GM12872 (cell line): ENCODE results near the gene TFAP2D.

Source experiments
- TF ChIP-seq, protein P1 (sequence below): IDR thresholded peaks from 3 replicates; pipeline ENCODE4 v1.5.1; 2011; ENCODE audit warnings: low read depth, mild to moderate bottlenecking, low read length, moderate library complexity; ENCODE audit not compliant: insufficient read depth

TFAP2D gene

DNA sequence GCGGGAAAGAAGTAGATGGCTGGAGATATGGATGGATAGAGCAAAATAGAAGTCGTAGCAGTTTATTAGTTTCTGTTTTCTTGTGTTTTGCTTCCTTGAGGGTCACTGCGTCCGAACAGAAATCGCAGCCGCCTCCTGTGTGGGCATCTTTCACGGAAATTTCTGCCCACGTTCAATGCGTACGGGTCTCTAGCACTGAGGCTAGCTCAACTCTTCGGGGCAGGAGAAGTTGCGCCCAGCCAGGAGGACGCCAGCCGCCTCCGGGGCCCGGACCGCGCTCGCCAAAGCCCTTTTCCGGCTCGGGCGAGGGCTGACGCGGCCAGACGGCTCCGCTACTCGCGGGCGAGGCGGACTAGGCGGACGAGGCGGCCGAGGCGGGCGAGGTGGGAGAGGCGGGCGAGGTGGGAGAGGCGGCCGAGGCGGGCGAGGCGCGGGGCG is 106.2 kb downstream of the TFAP2D start:
- TF ChIP-seq, protein P1, sequence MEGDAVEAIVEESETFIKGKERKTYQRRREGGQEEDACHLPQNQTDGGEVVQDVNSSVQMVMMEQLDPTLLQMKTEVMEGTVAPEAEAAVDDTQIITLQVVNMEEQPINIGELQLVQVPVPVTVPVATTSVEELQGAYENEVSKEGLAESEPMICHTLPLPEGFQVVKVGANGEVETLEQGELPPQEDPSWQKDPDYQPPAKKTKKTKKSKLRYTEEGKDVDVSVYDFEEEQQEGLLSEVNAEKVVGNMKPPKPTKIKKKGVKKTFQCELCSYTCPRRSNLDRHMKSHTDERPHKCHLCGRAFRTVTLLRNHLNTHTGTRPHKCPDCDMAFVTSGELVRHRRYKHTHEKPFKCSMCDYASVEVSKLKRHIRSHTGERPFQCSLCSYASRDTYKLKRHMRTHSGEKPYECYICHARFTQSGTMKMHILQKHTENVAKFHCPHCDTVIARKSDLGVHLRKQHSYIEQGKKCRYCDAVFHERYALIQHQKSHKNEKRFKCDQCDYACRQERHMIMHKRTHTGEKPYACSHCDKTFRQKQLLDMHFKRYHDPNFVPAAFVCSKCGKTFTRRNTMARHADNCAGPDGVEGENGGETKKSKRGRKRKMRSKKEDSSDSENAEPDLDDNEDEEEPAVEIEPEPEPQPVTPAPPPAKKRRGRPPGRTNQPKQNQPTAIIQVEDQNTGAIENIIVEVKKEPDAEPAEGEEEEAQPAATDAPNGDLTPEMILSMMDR, result no peak

DNA sequence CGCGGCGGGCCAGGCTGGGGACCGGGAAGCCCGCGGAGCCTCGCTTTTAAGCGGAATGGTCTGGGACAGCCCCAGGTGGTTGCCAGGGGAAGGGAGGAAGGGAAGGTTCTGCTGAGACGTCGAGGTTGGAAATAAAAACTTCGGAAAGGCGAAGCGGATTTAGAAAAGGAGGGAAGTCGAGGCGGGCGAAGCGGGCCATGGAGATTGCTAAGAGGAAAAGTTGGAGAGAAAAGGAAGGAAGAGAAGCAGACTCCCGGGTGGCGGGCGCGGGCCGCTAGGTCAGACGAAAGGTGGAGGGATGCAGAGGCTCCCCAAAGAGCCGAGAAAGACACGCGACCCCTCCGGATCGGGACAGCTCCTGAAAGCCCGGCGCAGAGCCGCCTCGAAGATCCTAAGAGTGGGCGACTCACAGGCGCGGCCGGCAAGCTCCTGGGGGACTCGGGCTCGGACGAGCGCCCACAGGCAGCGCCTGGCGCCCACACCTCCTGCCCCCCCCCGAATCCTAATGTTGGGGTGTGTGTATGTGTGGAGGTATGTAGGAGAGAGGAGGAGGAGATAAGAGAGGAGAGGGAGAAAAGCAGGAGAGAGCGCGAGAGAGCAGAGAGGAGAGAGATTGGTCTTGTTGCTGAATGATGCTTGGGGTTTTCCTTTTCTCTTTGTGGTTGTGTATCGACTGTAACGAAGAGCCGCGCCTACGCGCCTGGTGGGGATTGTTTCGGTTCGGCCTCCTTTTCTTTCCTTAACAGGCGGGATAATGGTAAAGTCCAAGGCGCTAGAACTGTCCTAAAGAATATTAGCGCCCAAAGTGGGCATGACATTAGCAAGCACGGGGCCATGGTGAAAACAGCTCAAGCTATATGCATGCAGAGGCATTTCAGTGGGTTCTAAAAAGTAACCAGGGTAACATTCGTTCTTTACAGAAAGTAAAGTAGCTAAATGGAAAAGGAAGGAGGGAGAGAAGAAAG is 106.9 kb downstream of the TFAP2D start:
- TF ChIP-seq, protein P1, result no peak

GRCh38 chr6:50820869-50821264 is 107.5 kb downstream of the TFAP2D start:
- TF ChIP-seq, protein P1, result no peak

GRCh38 chr6:50821441-50822077 is 108.2 kb downstream of the TFAP2D start:
- TF ChIP-seq, protein P1, result no peak

DNA sequence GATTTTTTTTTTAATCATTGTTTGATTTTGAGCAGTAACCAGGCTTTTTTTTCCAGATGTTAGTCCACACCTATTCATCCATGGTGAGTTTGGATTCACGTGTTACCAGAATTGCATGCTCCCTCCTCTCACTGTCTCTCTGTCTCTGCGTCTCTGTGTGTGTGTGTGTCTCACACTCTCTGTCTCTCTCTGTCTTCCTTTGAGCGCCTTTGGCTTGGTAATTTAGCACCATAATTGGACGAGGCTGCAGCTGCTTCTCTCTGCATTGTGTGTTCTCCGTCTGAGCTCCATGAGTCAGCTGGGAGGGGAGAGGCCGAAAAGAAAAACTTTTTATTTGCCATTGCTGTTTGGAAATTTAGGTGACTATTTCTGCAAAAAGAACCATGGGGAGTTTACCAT is 108.8 kb downstream of the TFAP2D start:
- TF ChIP-seq, protein P1, result no peak
